HepG2 (cell line): ENCODE results near the gene ANKRD11. TPM values are rescaled to one million over a fixed set of nuclear protein-coding genes. Genes with fewer than 3 reads are reported as not detected.

ENCODE experiments used
- ATAC-seq: fragments of 200-7000 bp; cut with Tn5 transposase; 3 replicates; pipeline ENCODE4 v1.9.1; 2020; ENCODE audit warnings: mild to moderate bottlenecking, moderate library complexity
- BruUV-seq: library from RNA; stranded (reverse); fragments of 400-500 nt; replicated peaks from 2 replicates; lab custom pipeline; 2021; lab: Mats Ljungman, UMichigan
- CTCF ChIA-PET: fragments of 300-600 bp; formaldehyde crosslinking; extraction: SDS; loops from one replicate; lab custom pipeline; 2021; ENCODE audit warnings: low total read pairs, inconsistent platforms, low intra/inter-chr PET ratio; lab: Yijun Ruan, JAX
- POLR2A ChIA-PET: fragments of 350-600 bp; sonication (Branson Sonifier 250); formaldehyde crosslinking; loops from one replicate; lab custom pipeline; 2020; ENCODE audit warnings: antibody characterized with exemption, inconsistent platforms; lab: Yijun Ruan, JAX
- DNase-seq: peaks from one replicate; pipeline ENCODE4 v3.0.0-alpha.2; 2015; ENCODE audit warnings: low spot score
- FAIRE-seq: peaks from 3 replicates; lab custom pipeline; 2011; peaks lifted over from hg19 to GRCh38; lab: Jason Lieb, UNC
- H2AFZ ChIP-seq: one replicate; pipeline ENCODE4 v1.6.1; 2011; ENCODE audit warnings: low read length, inconsistent platforms
- H3K27ac ChIP-seq: fragments of 300-600 bp; 3 replicates; pipeline ENCODE4 v1.8.0; 2011; ENCODE audit warnings: mixed run types, mild to moderate bottlenecking, mixed read lengths, low read length, inconsistent platforms; ENCODE audit not compliant: insufficient read depth; ENCODE audit errors: extremely low read length
- H3K27me3 ChIP-seq, 2 experiments: fragments of 200-600 bp in 1 of 2; 2 replicates in 1 of 2; 3 replicates in 1 of 2; pipeline versions ENCODE4 v1.6.0 to v1.8.0; 2011; ENCODE audit warnings: low read length in 2 of 2, mild to moderate bottlenecking in 2 of 2, moderate library complexity in 2 of 2, inconsistent platforms in 1 of 2; ENCODE audit not compliant: insufficient read depth in 2 of 2, control insufficient read depth in 1 of 2
- H3K36me3 ChIP-seq, 2 experiments: fragments of 200-600 bp in 1 of 2; replicated peaks in 1 of 2; 2 replicates in 1 of 2; 3 replicates in 1 of 2; pipeline versions ENCODE4 v1.5.1 to v1.8.0; 2011; ENCODE audit warnings: low read length in 2 of 2, inconsistent platforms in 1 of 2; ENCODE audit not compliant: insufficient read depth in 2 of 2, control insufficient read depth in 1 of 2
- H3K4me1 ChIP-seq: 2 replicates; pipeline ENCODE4 v1.5.1; 2012; ENCODE audit warnings: low read length, inconsistent platforms; ENCODE audit not compliant: insufficient read depth
- H3K4me2 ChIP-seq: 2 replicates; pipeline ENCODE4 v1.6.0; 2011; ENCODE audit warnings: low read depth, low read length, inconsistent platforms
- H3K4me3 ChIP-seq, 3 experiments: fragments of 200-600 bp in 1 of 3; sonication (generic), shearing (Covaris generic) in 1 of 3; replicated peaks in 1 of 3; 2 replicates each; pipeline ENCODE4 v1.5.1; 2011 to 2016; ENCODE audit warnings: low read length in 3 of 3, inconsistent platforms in 2 of 3, low read depth in 2 of 3, mild to moderate bottlenecking in 2 of 3, control low read depth in 1 of 3, mixed read lengths in 1 of 3; ENCODE audit not compliant: insufficient read depth in 1 of 3
- H3K79me2 ChIP-seq: one replicate; pipeline ENCODE4 v1.6.1; 2011; ENCODE audit warnings: low read length, inconsistent platforms; ENCODE audit not compliant: insufficient read depth
- H3K9ac ChIP-seq: 2 replicates; pipeline ENCODE4 v1.6.0; 2011; ENCODE audit warnings: mild to moderate bottlenecking, low read depth, low read length, inconsistent platforms; ENCODE audit not compliant: insufficient read depth
- H3K9me3 ChIP-seq: 2 replicates; pipeline ENCODE4 v1.5.1; 2012; ENCODE audit warnings: mild to moderate bottlenecking, low read length
- H4K20me1 ChIP-seq: 2 replicates; pipeline ENCODE4 v1.6.0; 2011; ENCODE audit warnings: inconsistent platforms, mild to moderate bottlenecking, low read length, moderate library complexity; ENCODE audit not compliant: insufficient read depth
- AGO1 ChIP-seq: fragments of 200-400 bp; formaldehyde crosslinking; IDR thresholded peaks from 2 replicates; pipeline ENCODE4 v1.6.1; 2017; ENCODE audit warnings: mild to moderate bottlenecking, low read depth, low read length, moderate library complexity; ENCODE audit not compliant: poor library complexity, severe bottlenecking
- GATA4 ChIP-seq: sonication (generic); IDR thresholded peaks from 2 replicates; pipeline ENCODE4 v1.6.1; 2016; ENCODE audit warnings: antibody characterized with exemption, low read depth, borderline replicate concordance
- POLR2A ChIP-seq, 2 experiments: IDR thresholded peaks; 2 replicates each; pipeline ENCODE4 v1.6.1; 2011; ENCODE audit warnings: low read depth in 2 of 2, low read length in 2 of 2, mild to moderate bottlenecking in 1 of 2, moderate library complexity in 1 of 2; ENCODE audit not compliant: insufficient read depth in 1 of 2
- SPEN ChIP-seq: sonication (generic); formaldehyde crosslinking; IDR thresholded peaks from 2 replicates; pipeline ENCODE4 v1.5.1; 2020; ENCODE audit warnings: low read depth, mild to moderate bottlenecking, missing genetic modification reagents
- WGBS: methylation state at CpG from one replicate; pipeline ENCODE4 v1.1.6; 2017; ENCODE audit warnings: low lambda C conversion rate; 5-methylcytosine and 5-hydroxymethylcytosine counted together
- in situ Hi-C: cut with HindIII; loops from 2 replicates; pipeline ENCODE4 v1.10.0; 2017; ENCODE audit warnings: low pct_unique_long_range_greater_than_20kb; ENCODE audit not compliant: extremely low pct_ligation_motif_present
- intact Hi-C: fragments of 100-400 bp; cut with micrococcal nuclease; formaldehyde crosslinking; loops from one replicate; pipeline ENCODE4 v1.10.0; 2022; ENCODE audit not compliant: unreplicated experiment
- polyA plus RNA-seq, 8 experiments: library from polyadenylated mRNA; depleted of rRNA in 3 of 8; stranded (reverse) in 7 of 8; unstranded in 1 of 8; fragments of >200 nt; fragmentation: Illumina TruSeq in 4 of 8; extraction: Trizol in 4 of 8; gene quantifications; 2 replicates each; pipeline versions ENCODE4 v1.2.1 to v1.2.3, GENCODE V29; 2011 to 2016; ENCODE audit warnings: low read depth in 4 of 8, missing spikeins in 1 of 8, mixed read lengths in 1 of 8; ENCODE audit not compliant: insufficient read depth in 1 of 8
- total RNA-seq, 5 experiments: library from RNA; depleted of rRNA; stranded (reverse); fragments of >200 nt; fragmentation: Illumina TruSeq; extraction: Trizol; gene quantifications; 2 replicates each; pipeline ENCODE4 v1.2.3, GENCODE V29; 2016; ENCODE audit warnings: low read depth in 1 of 5
- TF ChIP-seq, protein P1 (sequence below): sonication (generic); formaldehyde crosslinking; IDR thresholded peaks from 2 replicates; pipeline ENCODE4 v1.4.0; 2020; ENCODE audit warnings: missing genetic modification reagents
- TF ChIP-seq, protein P2 (sequence below): sonication (generic); formaldehyde crosslinking; IDR thresholded peaks from 2 replicates; pipeline ENCODE4 v1.5.0; 2020; ENCODE audit warnings: mild to moderate bottlenecking, missing genetic modification reagents, borderline replicate concordance
- TF ChIP-seq, protein P3 (sequence below): sonication (generic); formaldehyde crosslinking; IDR thresholded peaks from 2 replicates; pipeline ENCODE4 v1.5.1; 2020; ENCODE audit warnings: mild to moderate bottlenecking, missing genetic modification reagents, moderate library complexity

The ANKRD11 gene
- total and polyA plus RNA-seq, 2 of the 13 experiments (the other 11 are each of a cell fraction or from before 2014, with no cell fraction given), result 21.4 to 38.4 TPM

DNA sequence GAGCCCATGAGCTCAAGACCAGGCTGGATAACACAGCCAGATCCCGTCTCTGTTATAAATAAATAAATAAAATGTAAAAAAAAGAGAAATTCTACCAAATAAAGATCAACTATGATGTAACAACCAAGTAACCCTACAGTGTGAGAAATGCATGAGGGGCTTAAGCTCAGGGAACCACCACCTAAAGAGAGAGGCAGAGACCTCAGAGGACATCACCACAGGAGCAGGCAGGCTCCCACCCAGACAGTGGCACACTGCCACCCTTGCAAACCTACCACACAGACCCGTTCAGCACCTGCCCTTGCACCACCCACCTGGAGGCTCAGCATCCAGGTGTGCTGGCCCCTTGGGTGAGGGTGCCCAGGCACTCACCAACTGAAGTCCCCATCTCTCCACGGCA, 45.6 kb downstream of the ANKRD11 start:
- peak overlapping the region; percentile 5; the same call in 1 of the 2 replicates for H3K9ac ChIP-seq
- TF ChIP-seq POLR2A (IDR thresholded peaks at IDR 0.05; ENCODE audit: insufficient read depth in 1 of 2, low read depth in 2 of 2, low read length in 2 of 2) (peak in 1 of 2 experiments; percentile 20; a peak in 1 of 4 replicates), AGO1 (no peak), SPEN (CRISPR knock-in tag) (0 out of 2 replicates have a peak, but pooled peaks have one; percentile 20), GATA4 (no peak)
- TF ChIP-seq, protein P1, sequence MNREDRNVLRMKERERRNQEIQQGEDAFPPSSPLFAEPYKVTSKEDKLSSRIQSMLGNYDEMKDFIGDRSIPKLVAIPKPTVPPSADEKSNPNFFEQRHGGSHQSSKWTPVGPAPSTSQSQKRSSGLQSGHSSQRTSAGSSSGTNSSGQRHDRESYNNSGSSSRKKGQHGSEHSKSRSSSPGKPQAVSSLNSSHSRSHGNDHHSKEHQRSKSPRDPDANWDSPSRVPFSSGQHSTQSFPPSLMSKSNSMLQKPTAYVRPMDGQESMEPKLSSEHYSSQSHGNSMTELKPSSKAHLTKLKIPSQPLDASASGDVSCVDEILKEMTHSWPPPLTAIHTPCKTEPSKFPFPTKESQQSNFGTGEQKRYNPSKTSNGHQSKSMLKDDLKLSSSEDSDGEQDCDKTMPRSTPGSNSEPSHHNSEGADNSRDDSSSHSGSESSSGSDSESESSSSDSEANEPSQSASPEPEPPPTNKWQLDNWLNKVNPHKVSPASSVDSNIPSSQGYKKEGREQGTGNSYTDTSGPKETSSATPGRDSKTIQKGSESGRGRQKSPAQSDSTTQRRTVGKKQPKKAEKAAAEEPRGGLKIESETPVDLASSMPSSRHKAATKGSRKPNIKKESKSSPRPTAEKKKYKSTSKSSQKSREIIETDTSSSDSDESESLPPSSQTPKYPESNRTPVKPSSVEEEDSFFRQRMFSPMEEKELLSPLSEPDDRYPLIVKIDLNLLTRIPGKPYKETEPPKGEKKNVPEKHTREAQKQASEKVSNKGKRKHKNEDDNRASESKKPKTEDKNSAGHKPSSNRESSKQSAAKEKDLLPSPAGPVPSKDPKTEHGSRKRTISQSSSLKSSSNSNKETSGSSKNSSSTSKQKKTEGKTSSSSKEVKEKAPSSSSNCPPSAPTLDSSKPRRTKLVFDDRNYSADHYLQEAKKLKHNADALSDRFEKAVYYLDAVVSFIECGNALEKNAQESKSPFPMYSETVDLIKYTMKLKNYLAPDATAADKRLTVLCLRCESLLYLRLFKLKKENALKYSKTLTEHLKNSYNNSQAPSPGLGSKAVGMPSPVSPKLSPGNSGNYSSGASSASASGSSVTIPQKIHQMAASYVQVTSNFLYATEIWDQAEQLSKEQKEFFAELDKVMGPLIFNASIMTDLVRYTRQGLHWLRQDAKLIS (CRISPR knock-in tag), result no peak
- TF ChIP-seq, protein P2, sequence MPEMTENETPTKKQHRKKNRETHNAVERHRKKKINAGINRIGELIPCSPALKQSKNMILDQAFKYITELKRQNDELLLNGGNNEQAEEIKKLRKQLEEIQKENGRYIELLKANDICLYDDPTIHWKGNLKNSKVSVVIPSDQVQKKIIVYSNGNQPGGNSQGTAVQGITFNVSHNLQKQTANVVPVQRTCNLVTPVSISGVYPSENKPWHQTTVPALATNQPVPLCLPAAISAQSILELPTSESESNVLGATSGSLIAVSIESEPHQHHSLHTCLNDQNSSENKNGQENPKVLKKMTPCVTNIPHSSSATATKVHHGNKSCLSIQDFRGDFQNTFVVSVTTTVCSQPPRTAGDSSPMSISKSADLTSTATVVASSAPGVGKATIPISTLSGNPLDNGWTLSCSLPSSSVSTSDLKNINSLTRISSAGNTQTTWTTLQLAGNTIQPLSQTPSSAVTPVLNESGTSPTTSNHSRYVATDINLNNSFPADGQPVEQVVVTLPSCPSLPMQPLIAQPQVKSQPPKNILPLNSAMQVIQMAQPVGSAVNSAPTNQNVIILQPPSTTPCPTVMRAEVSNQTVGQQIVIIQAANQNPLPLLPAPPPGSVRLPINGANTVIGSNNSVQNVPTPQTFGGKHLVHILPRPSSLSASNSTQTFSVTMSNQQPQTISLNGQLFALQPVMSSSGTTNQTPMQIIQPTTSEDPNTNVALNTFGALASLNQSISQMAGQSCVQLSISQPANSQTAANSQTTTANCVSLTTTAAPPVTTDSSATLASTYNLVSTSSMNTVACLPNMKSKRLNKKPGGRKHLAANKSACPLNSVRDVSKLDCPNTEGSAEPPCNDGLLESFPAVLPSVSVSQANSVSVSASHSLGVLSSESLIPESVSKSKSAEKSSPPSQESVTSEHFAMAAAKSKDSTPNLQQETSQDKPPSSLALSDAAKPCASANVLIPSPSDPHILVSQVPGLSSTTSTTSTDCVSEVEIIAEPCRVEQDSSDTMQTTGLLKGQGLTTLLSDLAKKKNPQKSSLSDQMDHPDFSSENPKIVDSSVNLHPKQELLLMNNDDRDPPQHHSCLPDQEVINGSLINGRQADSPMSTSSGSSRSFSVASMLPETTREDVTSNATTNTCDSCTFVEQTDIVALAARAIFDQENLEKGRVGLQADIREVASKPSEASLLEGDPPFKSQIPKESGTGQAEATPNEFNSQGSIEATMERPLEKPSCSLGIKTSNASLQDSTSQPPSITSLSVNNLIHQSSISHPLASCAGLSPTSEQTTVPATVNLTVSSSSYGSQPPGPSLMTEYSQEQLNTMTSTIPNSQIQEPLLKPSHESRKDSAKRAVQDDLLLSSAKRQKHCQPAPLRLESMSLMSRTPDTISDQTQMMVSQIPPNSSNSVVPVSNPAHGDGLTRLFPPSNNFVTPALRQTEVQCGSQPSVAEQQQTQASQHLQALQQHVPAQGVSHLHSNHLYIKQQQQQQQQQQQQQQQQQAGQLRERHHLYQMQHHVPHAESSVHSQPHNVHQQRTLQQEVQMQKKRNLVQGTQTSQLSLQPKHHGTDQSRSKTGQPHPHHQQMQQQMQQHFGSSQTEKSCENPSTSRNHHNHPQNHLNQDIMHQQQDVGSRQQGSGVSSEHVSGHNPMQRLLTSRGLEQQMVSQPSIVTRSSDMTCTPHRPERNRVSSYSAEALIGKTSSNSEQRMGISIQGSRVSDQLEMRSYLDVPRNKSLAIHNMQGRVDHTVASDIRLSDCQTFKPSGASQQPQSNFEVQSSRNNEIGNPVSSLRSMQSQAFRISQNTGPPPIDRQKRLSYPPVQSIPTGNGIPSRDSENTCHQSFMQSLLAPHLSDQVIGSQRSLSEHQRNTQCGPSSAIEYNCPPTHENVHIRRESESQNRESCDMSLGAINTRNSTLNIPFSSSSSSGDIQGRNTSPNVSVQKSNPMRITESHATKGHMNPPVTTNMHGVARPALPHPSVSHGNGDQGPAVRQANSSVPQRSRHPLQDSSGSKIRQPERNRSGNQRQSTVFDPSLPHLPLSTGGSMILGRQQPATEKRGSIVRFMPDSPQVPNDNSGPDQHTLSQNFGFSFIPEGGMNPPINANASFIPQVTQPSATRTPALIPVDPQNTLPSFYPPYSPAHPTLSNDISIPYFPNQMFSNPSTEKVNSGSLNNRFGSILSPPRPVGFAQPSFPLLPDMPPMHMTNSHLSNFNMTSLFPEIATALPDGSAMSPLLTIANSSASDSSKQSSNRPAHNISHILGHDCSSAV (CRISPR knock-in tag), result no peak
- TF ChIP-seq, protein P3, sequence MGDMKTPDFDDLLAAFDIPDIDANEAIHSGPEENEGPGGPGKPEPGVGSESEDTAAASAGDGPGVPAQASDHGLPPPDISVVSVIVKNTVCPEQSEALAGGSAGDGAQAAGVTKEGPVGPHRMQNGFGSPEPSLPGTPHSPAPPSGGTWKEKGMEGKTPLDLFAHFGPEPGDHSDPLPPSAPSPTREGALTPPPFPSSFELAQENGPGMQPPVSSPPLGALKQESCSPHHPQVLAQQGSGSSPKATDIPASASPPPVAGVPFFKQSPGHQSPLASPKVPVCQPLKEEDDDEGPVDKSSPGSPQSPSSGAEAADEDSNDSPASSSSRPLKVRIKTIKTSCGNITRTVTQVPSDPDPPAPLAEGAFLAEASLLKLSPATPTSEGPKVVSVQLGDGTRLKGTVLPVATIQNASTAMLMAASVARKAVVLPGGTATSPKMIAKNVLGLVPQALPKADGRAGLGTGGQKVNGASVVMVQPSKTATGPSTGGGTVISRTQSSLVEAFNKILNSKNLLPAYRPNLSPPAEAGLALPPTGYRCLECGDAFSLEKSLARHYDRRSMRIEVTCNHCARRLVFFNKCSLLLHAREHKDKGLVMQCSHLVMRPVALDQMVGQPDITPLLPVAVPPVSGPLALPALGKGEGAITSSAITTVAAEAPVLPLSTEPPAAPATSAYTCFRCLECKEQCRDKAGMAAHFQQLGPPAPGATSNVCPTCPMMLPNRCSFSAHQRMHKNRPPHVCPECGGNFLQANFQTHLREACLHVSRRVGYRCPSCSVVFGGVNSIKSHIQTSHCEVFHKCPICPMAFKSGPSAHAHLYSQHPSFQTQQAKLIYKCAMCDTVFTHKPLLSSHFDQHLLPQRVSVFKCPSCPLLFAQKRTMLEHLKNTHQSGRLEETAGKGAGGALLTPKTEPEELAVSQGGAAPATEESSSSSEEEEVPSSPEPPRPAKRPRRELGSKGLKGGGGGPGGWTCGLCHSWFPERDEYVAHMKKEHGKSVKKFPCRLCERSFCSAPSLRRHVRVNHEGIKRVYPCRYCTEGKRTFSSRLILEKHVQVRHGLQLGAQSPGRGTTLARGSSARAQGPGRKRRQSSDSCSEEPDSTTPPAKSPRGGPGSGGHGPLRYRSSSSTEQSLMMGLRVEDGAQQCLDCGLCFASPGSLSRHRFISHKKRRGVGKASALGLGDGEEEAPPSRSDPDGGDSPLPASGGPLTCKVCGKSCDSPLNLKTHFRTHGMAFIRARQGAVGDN, result peak; percentile 37; the same call in 1 of the 2 replicates
- peak overlapping the region; percentile 63 for H3K27ac ChIP-seq
- H2AFZ ChIP-seq, result no peak overlapping the region
- intact Hi-C loops (loop anchor here (5.0 kb wide), 2 partner anchors 43 to 63 kb away; partner anchors contain the start of gene SPG7), in situ Hi-C loops (no loop called here)
- peaks cover 87% of the 10 kb centered on the region for H3K4me1 ChIP-seq
- H4K20me1 ChIP-seq, result peaks cover 99% of the 10 kb centered on the region
- DNase-seq (no peak), FAIRE-seq (no peak), ATAC-seq (0 out of 3 replicates have a peak, but pooled peaks have one; percentile 2)
- ChIA-PET CTCF (no interaction called here), POLR2A (interaction anchor here (0.7 to 1.2 kb wide), 3 partner anchors 10 to 44 kb away, joined by 3 to 5 read pairs (median 3); no protein-coding TSS in a partner anchor)
- peak overlapping the region in 1 of 3 experiments; percentile 37; a peak in 2 of 6 replicates for H3K4me3 ChIP-seq
- H3K9me3 ChIP-seq, result no peaks in the 10 kb centered on the region
- no peaks in the 10 kb centered on the region for H3K27me3 ChIP-seq
- peaks cover 3% of the 10 kb centered on the region in 2 experiments; a peak in 2 of 5 replicates for H3K36me3 ChIP-seq
- no TSS peak for BruUV-seq
- WGBS, result 34% methylated on average over 3 of the region's 3 CpGs
- H3K4me2 ChIP-seq, result peak overlapping the region; percentile 70
- peaks cover 97% of the 10 kb centered on the region for H3K79me2 ChIP-seq
